HPDE6-E6E7 (cell line): ENCODE results near the gene SHANK3.
A peak's percentile ranks its signal among the peaks of the same experiment; 100 is the strongest.
"Not testable (repeated sequence)": the region's sequence is repeated elsewhere in the genome, so short reads cannot be mapped to it uniquely, and the experiment has no call there.

Experiments
- DNase-seq: peaks from one replicate; pipeline ENCODE4 v3.0.0; 2011; ENCODE audit warnings: missing footprints; ENCODE audit errors: extremely low spot score

SHANK3 gene

GRCh38 chr22:50672471-50673230, at the start of gene SHANK3:
Gene SHANK3 (plus strand): TSS chr22:50672823.
- no peak for DNase-seq

- no peak for DNase-seq
Observed at GRCh38 chr22:50624347-50625130, 48.1 kb upstream of the SHANK3 start.

- DNase-seq, result no peak
Observed at GRCh38 chr22:50625131-50625567, 47.5 kb upstream of the SHANK3 start.

- no peak for DNase-seq
Observed at GRCh38 chr22:50625568-50626313, 46.9 kb upstream of the SHANK3 start.

- DNase-seq, result no peak
Observed at GRCh38 chr22:50626314-50626849, 46.2 kb upstream of the SHANK3 start.

- DNase-seq, result no peak
Observed at GRCh38 chr22:50626850-50627641, 45.6 kb upstream of the SHANK3 start.

GRCh38 chr22:50627642-50628542, 44.7 kb upstream of the SHANK3 start, which contains the start of gene ARSA:
Gene ARSA (minus strand): TSS chr22:50628152. CDS start chr22:50627779, 373 bp downstream.
- DNase-seq, result peak; percentile 60

- no peak for DNase-seq
Observed at GRCh38 chr22:50628543-50629134, 44.0 kb upstream of the SHANK3 start.

- no peak for DNase-seq
Observed at GRCh38 chr22:50630376-50630775, 42.2 kb upstream of the SHANK3 start.

- no peak for DNase-seq
Observed at GRCh38 chr22:50633086-50633485, 39.5 kb upstream of the SHANK3 start.

- DNase-seq, result no peak
Observed at GRCh38 chr22:50633771-50634170, 38.9 kb upstream of the SHANK3 start.

GRCh38 chr22:50635591-50635990, 37.0 kb upstream of the SHANK3 start:
- no peak for DNase-seq

GRCh38 chr22:50640296-50640695, 32.3 kb upstream of the SHANK3 start:
- DNase-seq, result not testable (repeated sequence)

- no peak for DNase-seq
Observed at GRCh38 chr22:50640857-50641647, 31.6 kb upstream of the SHANK3 start.

- no peak for DNase-seq
Observed at GRCh38 chr22:50641696-50642607, 30.7 kb upstream of the SHANK3 start.

GRCh38 chr22:50643021-50643820, 29.4 kb upstream of the SHANK3 start:
- not testable (repeated sequence) for DNase-seq

GRCh38 chr22:50643821-50644101, 28.9 kb upstream of the SHANK3 start:
- DNase-seq, result not testable (repeated sequence)
